Islet of Langerhans (tissue), 1 donor: ENCODE results near the gene ZNF333.

Source experiments
- FAIRE-seq: peaks from one replicate; lab custom pipeline; 2011; peaks lifted over from hg19 to GRCh38; lab: Jason Lieb, UNC

ZNF333 gene

GRCh38 chr19:14689598-14690503, at the start of gene ZNF333:
Gene ZNF333, plus strand, starts transcription at chr19:14690048. Its CDS starts 3,444 bp downstream, at chr19:14693492.
- no peak for FAIRE-seq

- no peak for FAIRE-seq
Measured at GRCh38 chr19:14648506-14648905, 41.3 kb upstream of the ZNF333 start.

GRCh38 chr19:14649020-14649419, 40.8 kb upstream of the ZNF333 start:
- no peak for FAIRE-seq

GRCh38 chr19:14650161-14650560, 39.7 kb upstream of the ZNF333 start:
- no peak for FAIRE-seq

GRCh38 chr19:14654786-14655560, 34.9 kb upstream of the ZNF333 start:
- FAIRE-seq, result no peak

GRCh38 chr19:14655726-14656125, 34.1 kb upstream of the ZNF333 start:
- no peak for FAIRE-seq

- FAIRE-seq, result no peak
Measured at GRCh38 chr19:14659874-14660489, 29.9 kb upstream of the ZNF333 start.

GRCh38 chr19:14661372-14661924, 28.4 kb upstream of the ZNF333 start:
- FAIRE-seq, result no peak

GRCh38 chr19:14669940-14670339, 19.9 kb upstream of the ZNF333 start:
- no peak for FAIRE-seq

GRCh38 chr19:14670408-14670807, 19.4 kb upstream of the ZNF333 start:
- no peak for FAIRE-seq

GRCh38 chr19:14672188-14672872, 17.5 kb upstream of the ZNF333 start:
- no peak for FAIRE-seq

- FAIRE-seq, result no peak
Measured at GRCh38 chr19:14673088-14673487, 16.8 kb upstream of the ZNF333 start.

- no peak for FAIRE-seq
Measured at GRCh38 chr19:14674764-14675163, 15.1 kb upstream of the ZNF333 start, which contains the start of gene ADGRE3. Gene ADGRE3, minus strand, starts transcription at chr19:14674844. Its CDS starts 74 bp downstream, at chr19:14674770.

- no peak for FAIRE-seq
Measured at GRCh38 chr19:14676762-14677161, 13.1 kb upstream of the ZNF333 start.

- no peak for FAIRE-seq
Measured at GRCh38 chr19:14677464-14677863, 12.4 kb upstream of the ZNF333 start.

- FAIRE-seq, result no peak
Measured at GRCh38 chr19:14678199-14678598, 11.6 kb upstream of the ZNF333 start.

GRCh38 chr19:14682084-14682483, 7.8 kb upstream of the ZNF333 start:
- no peak for FAIRE-seq

GRCh38 chr19:14683439-14683838, 6.4 kb upstream of the ZNF333 start:
- FAIRE-seq, result no peak

- FAIRE-seq, result no peak
Measured at GRCh38 chr19:14686411-14686810, 3.4 kb upstream of the ZNF333 start.

- FAIRE-seq, result no peak
Measured at GRCh38 chr19:14694641-14695266, 4.9 kb downstream of the ZNF333 start.

GRCh38 chr19:14695471-14695870, 5.6 kb downstream of the ZNF333 start:
- FAIRE-seq, result no peak
